HepG2 (cell line): ENCODE data around the gene CYB5D1. TPM values are rescaled to one million over a fixed set of nuclear protein-coding genes. Genes with fewer than 3 reads are reported as not detected.

ENCODE experiments used
- CAMTA2 ChIP-seq: sonication (generic); formaldehyde crosslinking; IDR thresholded peaks from 2 replicates; pipeline ENCODE4 v1.4.0; 2020; ENCODE audit warnings: mild to moderate bottlenecking, missing genetic modification reagents, borderline replicate concordance
- CEBPG ChIP-seq: IDR thresholded peaks from 2 replicates; pipeline ENCODE4 v1.6.1; 2016
- CENPT ChIP-seq: sonication (generic); formaldehyde crosslinking; IDR thresholded peaks from 2 replicates; pipeline ENCODE4 v1.8.0; 2022; ENCODE audit warnings: low read depth, mild to moderate bottlenecking, moderate library complexity, missing genetic modification reagents
- DR1 ChIP-seq: sonication (generic); formaldehyde crosslinking; IDR thresholded peaks from 2 replicates; pipeline ENCODE4 v1.8.0; 2021; ENCODE audit warnings: mild to moderate bottlenecking, missing genetic modification reagents, inconsistent platforms
- GABPA ChIP-seq, 2 experiments: IDR thresholded peaks; 2 replicates each; pipeline ENCODE4 v1.6.1; 2011 to 2016; ENCODE audit warnings: low read depth in 2 of 2, low read length in 1 of 2, missing biosample characterization in 1 of 2, missing genetic modification characterization in 1 of 2
- GATAD1 ChIP-seq: IDR thresholded peaks from 2 replicates; pipeline ENCODE4 v1.6.1; 2016; ENCODE audit warnings: missing genetic modification reagents, missing compliant biosample characterization
- HOXA7 ChIP-seq: sonication (generic); formaldehyde crosslinking; IDR thresholded peaks from 2 replicates; pipeline ENCODE4 v1.8.1; 2022; ENCODE audit warnings: mild to moderate bottlenecking, missing genetic modification reagents, moderate library complexity
- KAT7 ChIP-seq: IDR thresholded peaks from 2 replicates; pipeline ENCODE4 v1.6.1; 2018; ENCODE audit warnings: borderline replicate concordance, missing compliant biosample characterization
- MED1 ChIP-seq: sonication (generic); formaldehyde crosslinking; IDR thresholded peaks from 2 replicates; pipeline ENCODE4 v1.4.0; 2020; ENCODE audit warnings: missing genetic modification reagents
- RAD51 ChIP-seq: fragments of 450-650 bp; IDR thresholded peaks from 2 replicates; pipeline ENCODE4 v1.6.1; 2016; ENCODE audit warnings: borderline replicate concordance
- RBM22 ChIP-seq: fragments of 200-400 bp; formaldehyde crosslinking; optimal IDR thresholded peaks from 2 replicates; pipeline ENCODE3; 2017; ENCODE audit warnings: mild to moderate bottlenecking, low read length, moderate library complexity
- SALL1 ChIP-seq: sonication (generic); formaldehyde crosslinking; IDR thresholded peaks from 2 replicates; pipeline ENCODE4 v1.8.0; 2022; ENCODE audit warnings: mild to moderate bottlenecking, missing genetic modification reagents
- SMYD3 ChIP-seq: sonication (generic); formaldehyde crosslinking; IDR thresholded peaks from 2 replicates; pipeline ENCODE4 v1.8.1; 2023; ENCODE audit warnings: mild to moderate bottlenecking, missing genetic modification reagents
- TFAP4 ChIP-seq: sonication (generic); IDR thresholded peaks from 2 replicates; pipeline ENCODE4 v1.6.1; 2016; ENCODE audit warnings: low read depth, borderline replicate concordance
- THAP11 ChIP-seq: IDR thresholded peaks from 2 replicates; pipeline ENCODE4 v1.6.1; 2016; ENCODE audit warnings: missing biosample characterization, missing genetic modification reagents
- ZNF281 ChIP-seq: sonication (generic); formaldehyde crosslinking; IDR thresholded peaks from 2 replicates; pipeline ENCODE4 v1.4.0; 2020; ENCODE audit warnings: missing genetic modification reagents, borderline replicate concordance
- ZNF670 ChIP-seq: sonication (generic); formaldehyde crosslinking; IDR thresholded peaks from 2 replicates; pipeline ENCODE4 v1.8.0; 2022; ENCODE audit warnings: mild to moderate bottlenecking, missing genetic modification reagents, borderline replicate concordance
- ZNF773 ChIP-seq: sonication (generic); formaldehyde crosslinking; IDR thresholded peaks from 2 replicates; pipeline ENCODE4 v1.4.0; 2020; ENCODE audit warnings: missing genetic modification reagents, borderline replicate concordance
- polyA plus RNA-seq, 8 experiments: library from polyadenylated mRNA; depleted of rRNA in 3 of 8; stranded (reverse) in 7 of 8; unstranded in 1 of 8; fragments of >200 nt; fragmentation: Illumina TruSeq in 4 of 8; extraction: Trizol in 4 of 8; gene quantifications; 2 replicates each; pipeline versions ENCODE4 v1.2.1 to v1.2.3, GENCODE V29; 2011 to 2016; ENCODE audit warnings: low read depth in 4 of 8, missing spikeins in 1 of 8, mixed read lengths in 1 of 8; ENCODE audit not compliant: insufficient read depth in 1 of 8
- total RNA-seq, 5 experiments: library from RNA; depleted of rRNA; stranded (reverse); fragments of >200 nt; fragmentation: Illumina TruSeq; extraction: Trizol; gene quantifications; 2 replicates each; pipeline ENCODE4 v1.2.3, GENCODE V29; 2016; ENCODE audit warnings: low read depth in 1 of 5
- TF ChIP-seq, protein P1 (sequence below): sonication (generic); formaldehyde crosslinking; IDR thresholded peaks from 2 replicates; pipeline ENCODE4; 2020; ENCODE audit warnings: missing genetic modification reagents, mild to moderate bottlenecking, borderline replicate concordance
- TF ChIP-seq, protein P2 (sequence below): sonication (generic); formaldehyde crosslinking; IDR thresholded peaks from 2 replicates; pipeline ENCODE4 v1.4.0; 2020; ENCODE audit warnings: missing genetic modification reagents

The CYB5D1 gene
- total and polyA plus RNA-seq, 2 of the 13 experiments (the other 11 are each of a cell fraction or from before 2014, with no cell fraction given), result 8.9 to 17.0 TPM

GRCh38 chr17:7842380-7843256 lies 15.2 kb upstream of the CYB5D1 start (continued):
- TF ChIP-seq GABPA (IDR thresholded peaks at IDR 0.05; ENCODE audit: low read depth, low read length) (peak; percentile 20; the same call in 1 of the 2 replicates), GABPA (CRISPR knock-in tag; IDR thresholded peaks at IDR 0.05; ENCODE audit: low read depth) (peak; percentile 50), CAMTA2 (CRISPR knock-in tag) (no peak), ZNF773 (no peak), SMYD3 (CRISPR knock-in tag) (no peak), MED1 (0 out of 2 replicates have a peak, but pooled peaks have one; percentile 9), GATAD1 (peak; percentile 9; the same call in 1 of the 2 replicates), DR1 (CRISPR knock-in tag) (peak; percentile 25; the same call in 1 of the 2 replicates), SALL1 (CRISPR knock-in tag) (peak; percentile 0; the same call in 1 of the 2 replicates), RBM22 (peak; percentile 39), ZNF670 (CRISPR knock-in tag) (0 out of 2 replicates have a peak, but pooled peaks have one; percentile 26), ZNF281 (peak; percentile 7; the same call in 1 of the 2 replicates), THAP11 (CRISPR knock-in tag) (no peak), TFAP4 (0 out of 2 replicates have a peak, but pooled peaks have one; percentile 30), CENPT (CRISPR knock-in tag) (peak; percentile 50; the same call in 1 of the 2 replicates), CEBPG (CRISPR knock-in tag) (0 out of 2 replicates have a peak, but pooled peaks have one; percentile 19), HOXA7 (CRISPR knock-in tag) (0 out of 2 replicates have a peak, but pooled peaks have one; percentile 47), RAD51 (no peak), KAT7 (CRISPR knock-in tag) (no peak)
- TF ChIP-seq, protein P1, sequence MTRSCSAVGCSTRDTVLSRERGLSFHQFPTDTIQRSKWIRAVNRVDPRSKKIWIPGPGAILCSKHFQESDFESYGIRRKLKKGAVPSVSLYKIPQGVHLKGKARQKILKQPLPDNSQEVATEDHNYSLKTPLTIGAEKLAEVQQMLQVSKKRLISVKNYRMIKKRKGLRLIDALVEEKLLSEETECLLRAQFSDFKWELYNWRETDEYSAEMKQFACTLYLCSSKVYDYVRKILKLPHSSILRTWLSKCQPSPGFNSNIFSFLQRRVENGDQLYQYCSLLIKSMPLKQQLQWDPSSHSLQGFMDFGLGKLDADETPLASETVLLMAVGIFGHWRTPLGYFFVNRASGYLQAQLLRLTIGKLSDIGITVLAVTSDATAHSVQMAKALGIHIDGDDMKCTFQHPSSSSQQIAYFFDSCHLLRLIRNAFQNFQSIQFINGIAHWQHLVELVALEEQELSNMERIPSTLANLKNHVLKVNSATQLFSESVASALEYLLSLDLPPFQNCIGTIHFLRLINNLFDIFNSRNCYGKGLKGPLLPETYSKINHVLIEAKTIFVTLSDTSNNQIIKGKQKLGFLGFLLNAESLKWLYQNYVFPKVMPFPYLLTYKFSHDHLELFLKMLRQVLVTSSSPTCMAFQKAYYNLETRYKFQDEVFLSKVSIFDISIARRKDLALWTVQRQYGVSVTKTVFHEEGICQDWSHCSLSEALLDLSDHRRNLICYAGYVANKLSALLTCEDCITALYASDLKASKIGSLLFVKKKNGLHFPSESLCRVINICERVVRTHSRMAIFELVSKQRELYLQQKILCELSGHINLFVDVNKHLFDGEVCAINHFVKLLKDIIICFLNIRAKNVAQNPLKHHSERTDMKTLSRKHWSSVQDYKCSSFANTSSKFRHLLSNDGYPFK (CRISPR knock-in tag), result no peak
- TF ChIP-seq, protein P2, sequence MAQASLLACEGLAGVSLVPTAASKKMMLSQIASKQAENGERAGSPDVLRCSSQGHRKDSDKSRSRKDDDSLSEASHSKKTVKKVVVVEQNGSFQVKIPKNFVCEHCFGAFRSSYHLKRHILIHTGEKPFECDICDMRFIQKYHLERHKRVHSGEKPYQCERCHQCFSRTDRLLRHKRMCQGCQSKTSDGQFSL, result 0 out of 2 replicates have a peak, but pooled peaks have one; percentile 20
